PFSK-1 (cell line): ENCODE data around the gene UHRF1.

Experiments
- FOXP2 ChIP-seq: optimal IDR thresholded peaks from 2 replicates; pipeline ENCODE3; 2011; ENCODE audit warnings: borderline replicate concordance, control low read depth, inconsistent platforms; ENCODE audit not compliant: insufficient read depth; ENCODE audit errors: extremely low read length, extremely low read depth
- POLR2AphosphoS5 ChIP-seq: IDR thresholded peaks from 2 replicates; pipeline ENCODE4 v1.6.1; 2012; ENCODE audit warnings: low read depth, mild to moderate bottlenecking, control low read depth, low read length, moderate library complexity
- SIN3A ChIP-seq: IDR thresholded peaks from 2 replicates; pipeline ENCODE4 v1.6.1; 2012; ENCODE audit warnings: mild to moderate bottlenecking, low read length, moderate library complexity, borderline replicate concordance; ENCODE audit not compliant: insufficient read depth
- TAF1 ChIP-seq: IDR thresholded peaks from 2 replicates; pipeline ENCODE4 v1.6.1; 2012; ENCODE audit warnings: low read length, control low read depth, borderline replicate concordance; ENCODE audit not compliant: insufficient read depth
- TF ChIP-seq, protein P1 (sequence below), 2 experiments: IDR thresholded peaks; 2 replicates each; pipeline versions ENCODE4 v1.6.1 to v1.8.0; 2011 to 2012; ENCODE audit warnings: low read depth in 2 of 2, low read length in 2 of 2, control low read depth in 1 of 2, inconsistent platforms in 1 of 2, mild to moderate bottlenecking in 1 of 2, moderate library complexity in 1 of 2; ENCODE audit not compliant: insufficient read depth in 1 of 2

UHRF1 gene

DNA sequence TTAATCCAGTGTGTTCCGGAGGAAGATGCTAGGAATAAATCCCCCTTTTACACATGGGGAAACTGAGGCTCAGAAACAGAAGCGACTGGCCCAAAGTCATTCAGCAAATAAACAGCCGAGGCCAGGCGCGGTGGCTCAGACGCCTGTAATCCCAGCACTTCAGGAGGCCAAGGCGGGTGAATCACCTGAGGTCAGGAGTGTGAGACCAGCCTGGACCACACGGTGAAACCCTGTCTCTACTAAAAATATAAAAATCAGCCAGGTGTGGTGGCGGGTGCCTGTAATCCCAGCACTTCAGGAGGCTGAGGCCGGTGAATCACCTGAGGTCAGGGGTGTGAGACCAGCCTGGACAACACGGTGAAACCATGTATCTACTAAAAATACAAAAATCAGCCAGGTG lies 30.3 kb upstream of the UHRF1 start:
- no peak for TF ChIP-seq FOXP2
- no peak for TF ChIP-seq SIN3A
- no peak for TF ChIP-seq POLR2AphosphoS5
- TF ChIP-seq TAF1, result no peak
- TF ChIP-seq, protein P1, sequence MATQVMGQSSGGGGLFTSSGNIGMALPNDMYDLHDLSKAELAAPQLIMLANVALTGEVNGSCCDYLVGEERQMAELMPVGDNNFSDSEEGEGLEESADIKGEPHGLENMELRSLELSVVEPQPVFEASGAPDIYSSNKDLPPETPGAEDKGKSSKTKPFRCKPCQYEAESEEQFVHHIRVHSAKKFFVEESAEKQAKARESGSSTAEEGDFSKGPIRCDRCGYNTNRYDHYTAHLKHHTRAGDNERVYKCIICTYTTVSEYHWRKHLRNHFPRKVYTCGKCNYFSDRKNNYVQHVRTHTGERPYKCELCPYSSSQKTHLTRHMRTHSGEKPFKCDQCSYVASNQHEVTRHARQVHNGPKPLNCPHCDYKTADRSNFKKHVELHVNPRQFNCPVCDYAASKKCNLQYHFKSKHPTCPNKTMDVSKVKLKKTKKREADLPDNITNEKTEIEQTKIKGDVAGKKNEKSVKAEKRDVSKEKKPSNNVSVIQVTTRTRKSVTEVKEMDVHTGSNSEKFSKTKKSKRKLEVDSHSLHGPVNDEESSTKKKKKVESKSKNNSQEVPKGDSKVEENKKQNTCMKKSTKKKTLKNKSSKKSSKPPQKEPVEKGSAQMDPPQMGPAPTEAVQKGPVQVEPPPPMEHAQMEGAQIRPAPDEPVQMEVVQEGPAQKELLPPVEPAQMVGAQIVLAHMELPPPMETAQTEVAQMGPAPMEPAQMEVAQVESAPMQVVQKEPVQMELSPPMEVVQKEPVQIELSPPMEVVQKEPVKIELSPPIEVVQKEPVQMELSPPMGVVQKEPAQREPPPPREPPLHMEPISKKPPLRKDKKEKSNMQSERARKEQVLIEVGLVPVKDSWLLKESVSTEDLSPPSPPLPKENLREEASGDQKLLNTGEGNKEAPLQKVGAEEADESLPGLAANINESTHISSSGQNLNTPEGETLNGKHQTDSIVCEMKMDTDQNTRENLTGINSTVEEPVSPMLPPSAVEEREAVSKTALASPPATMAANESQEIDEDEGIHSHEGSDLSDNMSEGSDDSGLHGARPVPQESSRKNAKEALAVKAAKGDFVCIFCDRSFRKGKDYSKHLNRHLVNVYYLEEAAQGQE (IDR thresholded peaks at IDR 0.05; ENCODE audit: insufficient read depth in 1 of 2, low read depth in 2 of 2, low read length in 2 of 2), result no peak

DNA sequence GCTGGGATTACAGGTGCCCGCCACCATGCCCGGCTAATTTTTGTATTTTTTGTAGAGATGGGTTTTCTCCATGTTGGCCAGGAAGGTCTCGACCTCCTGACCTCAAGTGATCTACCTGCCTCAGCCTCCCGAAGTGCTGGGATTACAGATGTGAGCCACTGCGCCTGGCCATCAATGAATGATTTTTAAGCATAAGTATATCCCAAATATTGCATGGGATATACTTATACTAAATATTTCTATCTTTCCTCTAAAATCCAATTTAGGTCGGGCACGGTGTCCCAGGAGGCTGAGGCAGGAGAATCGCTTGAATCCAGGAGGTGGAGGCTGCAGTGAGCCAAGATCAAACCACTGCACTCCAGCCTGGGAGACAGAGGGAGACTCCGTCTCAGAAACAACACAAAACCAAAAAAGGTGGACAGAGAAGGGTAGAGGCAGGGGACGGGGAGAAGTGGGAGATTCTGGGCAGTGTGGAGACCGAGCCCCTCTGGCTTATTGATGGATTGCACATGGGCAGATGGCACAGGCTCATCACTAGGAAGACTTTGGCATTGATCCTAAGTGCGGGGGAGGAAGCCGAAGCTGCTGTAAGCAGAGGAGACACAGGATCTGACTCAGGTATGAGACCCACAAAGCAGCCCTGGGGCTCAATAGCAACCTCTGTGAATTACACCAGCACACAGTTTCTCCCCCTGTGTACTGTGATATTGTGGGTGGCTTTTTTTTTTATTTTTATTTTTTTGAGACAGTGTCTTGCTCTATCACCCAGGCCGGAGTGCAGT lies 20.1 kb upstream of the UHRF1 start:
- TF ChIP-seq FOXP2 (peak; percentile 49), TAF1 (no peak)

DNA sequence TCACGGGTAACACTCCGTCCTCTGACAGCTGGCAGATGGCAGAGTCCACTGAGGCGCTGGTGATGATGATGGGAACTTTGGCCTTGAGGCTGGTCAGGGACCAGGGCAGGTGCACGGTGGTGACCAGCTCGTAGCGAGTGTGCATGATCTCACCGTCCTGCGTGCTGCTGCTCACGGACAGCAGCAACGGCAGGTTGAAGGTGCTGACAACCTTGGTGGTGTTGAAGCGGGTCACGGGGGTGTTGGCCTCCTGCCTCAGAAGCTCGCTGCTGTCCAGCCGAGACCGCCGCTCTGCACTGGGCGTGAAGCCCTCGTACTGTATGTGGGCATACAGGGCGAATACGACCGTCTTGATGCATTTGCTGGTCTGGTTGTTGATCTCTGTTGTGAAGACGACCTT lies 18.2 kb upstream of the UHRF1 start:
- TF ChIP-seq SIN3A (no peak), POLR2AphosphoS5 (no peak), TAF1 (no peak), FOXP2 (no peak)
- TF ChIP-seq, protein P1 (IDR thresholded peaks at IDR 0.05; ENCODE audit: insufficient read depth in 1 of 2, low read depth in 2 of 2, low read length in 2 of 2), result no peak

DNA sequence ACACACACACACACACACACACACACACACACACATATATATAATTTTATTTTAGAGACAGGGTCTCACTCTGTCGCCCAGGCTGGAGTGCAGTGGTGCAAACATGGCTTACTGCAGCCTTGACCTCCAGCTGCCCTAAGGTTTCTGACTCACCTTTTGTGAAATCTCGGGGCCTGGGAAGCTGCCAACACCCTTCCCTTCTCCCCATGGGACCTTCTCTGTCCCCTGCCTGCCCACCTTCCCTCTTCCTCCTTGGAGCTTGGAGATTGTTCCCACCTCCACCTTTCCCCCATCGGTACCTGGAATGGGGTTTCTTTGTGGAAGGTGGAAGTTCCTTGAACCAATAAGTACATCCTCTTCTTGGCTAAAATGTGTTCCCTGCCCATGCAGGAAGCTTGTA lies 12.9 kb upstream of the UHRF1 start:
- no peak for TF ChIP-seq FOXP2
- TF ChIP-seq TAF1, result no peak
- TF ChIP-seq, protein P1 (IDR thresholded peaks at IDR 0.05; ENCODE audit: insufficient read depth in 1 of 2, low read depth in 2 of 2, low read length in 2 of 2), result no peak
- no peak for TF ChIP-seq POLR2AphosphoS5
- no peak for TF ChIP-seq SIN3A

DNA sequence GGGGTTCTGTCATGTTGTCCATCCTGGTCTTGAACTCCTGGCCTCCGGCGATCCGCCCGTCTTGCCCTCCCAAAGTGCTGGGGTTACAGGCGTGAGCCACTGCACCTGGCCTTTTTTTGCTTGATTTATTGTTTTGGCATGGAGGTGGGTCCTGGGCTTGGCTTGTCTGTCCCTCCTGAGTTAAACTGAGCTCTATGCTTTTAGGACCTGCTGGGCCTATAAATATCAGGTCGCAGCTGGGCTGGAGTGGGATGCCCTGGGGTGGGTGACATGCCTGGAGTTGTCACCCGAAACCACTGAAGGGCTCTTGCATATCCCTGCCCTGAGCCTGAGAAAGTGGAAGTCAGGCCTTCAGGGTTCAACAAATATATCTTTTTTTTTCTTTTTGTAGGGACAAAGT lies 12.2 kb upstream of the UHRF1 start:
- TF ChIP-seq POLR2AphosphoS5, result no peak
- no peak for TF ChIP-seq TAF1
- TF ChIP-seq, protein P1 (IDR thresholded peaks at IDR 0.05; ENCODE audit: insufficient read depth in 1 of 2, low read depth in 2 of 2, low read length in 2 of 2), result no peak
- TF ChIP-seq FOXP2, result no peak
- TF ChIP-seq SIN3A, result no peak
